GM18499 (cell line): ENCODE measurements around the gene ANO7.

Source experiments
- ATAC-seq: cut with Tn5 transposase; IDR thresholded peaks from one replicate; pipeline ENCODE4 v1.9.1; 2021; ENCODE audit warnings: moderate number of reproducible peaks; ENCODE audit not compliant: insufficient read depth, unreplicated experiment

Gene ANO7

DNA sequence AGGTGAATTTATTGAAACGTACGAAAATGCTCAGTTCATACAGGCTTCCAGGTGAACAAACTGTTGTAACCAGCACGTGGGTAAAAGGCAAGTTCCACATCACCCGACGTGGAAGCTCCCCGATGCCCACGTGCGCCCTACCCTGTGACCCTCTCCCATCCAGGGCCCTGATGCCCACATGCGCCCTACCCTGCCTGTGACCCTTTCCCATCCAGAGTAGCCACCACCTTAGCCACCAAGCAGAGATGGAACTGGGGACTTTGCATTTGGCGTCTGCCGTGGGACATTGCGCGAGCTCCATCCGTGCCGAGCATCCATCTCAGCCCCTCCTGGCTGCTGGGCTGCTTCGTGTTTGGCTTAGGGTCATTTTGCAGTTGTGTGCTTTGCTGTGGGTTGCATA is 37.5 kb downstream of the ANO7 start:
- no peak for ATAC-seq

DNA sequence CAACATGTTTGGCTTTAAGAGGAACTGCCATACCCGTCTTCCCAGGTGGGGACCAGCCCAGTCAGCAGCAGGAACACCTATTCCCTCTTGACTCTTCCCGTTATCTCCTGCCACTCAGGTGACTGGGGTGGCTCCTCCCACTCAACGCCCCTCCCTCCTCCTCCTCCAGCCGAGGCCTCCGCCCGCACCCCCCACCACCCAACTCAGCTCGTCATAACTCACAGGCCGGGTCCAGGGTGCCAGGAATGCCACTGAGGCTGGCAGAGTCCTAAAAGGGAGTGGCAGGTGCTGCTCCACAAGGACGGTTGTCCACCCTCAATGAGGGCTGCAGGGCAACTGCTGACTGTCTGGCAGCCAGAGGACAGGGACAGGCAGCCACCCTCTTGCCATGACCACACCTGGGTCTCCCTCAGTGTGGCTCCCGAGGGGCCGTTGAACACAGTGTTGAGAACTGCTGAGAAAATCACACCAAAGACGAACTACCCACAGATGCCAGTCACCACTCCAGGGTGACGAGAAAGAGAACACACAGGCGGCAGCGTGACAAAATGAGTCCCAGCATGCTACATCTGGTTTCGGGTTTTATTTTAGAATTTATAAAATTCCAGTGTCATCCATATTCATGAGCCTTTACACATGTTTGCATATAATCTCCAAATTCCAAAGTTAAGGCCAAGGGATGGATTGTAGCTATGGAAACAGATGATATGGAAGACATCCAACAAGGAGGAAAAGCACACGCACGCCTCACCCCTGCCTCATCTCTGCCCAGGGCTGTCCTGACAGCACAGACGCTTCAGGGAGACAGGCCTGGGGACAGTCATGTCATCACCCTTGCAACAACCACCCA is 38.5 kb downstream of the ANO7 start:
- no peak for ATAC-seq

GRCh38 chr2:241227594-241227993 is 39.1 kb downstream of the ANO7 start:
- ATAC-seq, result no peak

DNA sequence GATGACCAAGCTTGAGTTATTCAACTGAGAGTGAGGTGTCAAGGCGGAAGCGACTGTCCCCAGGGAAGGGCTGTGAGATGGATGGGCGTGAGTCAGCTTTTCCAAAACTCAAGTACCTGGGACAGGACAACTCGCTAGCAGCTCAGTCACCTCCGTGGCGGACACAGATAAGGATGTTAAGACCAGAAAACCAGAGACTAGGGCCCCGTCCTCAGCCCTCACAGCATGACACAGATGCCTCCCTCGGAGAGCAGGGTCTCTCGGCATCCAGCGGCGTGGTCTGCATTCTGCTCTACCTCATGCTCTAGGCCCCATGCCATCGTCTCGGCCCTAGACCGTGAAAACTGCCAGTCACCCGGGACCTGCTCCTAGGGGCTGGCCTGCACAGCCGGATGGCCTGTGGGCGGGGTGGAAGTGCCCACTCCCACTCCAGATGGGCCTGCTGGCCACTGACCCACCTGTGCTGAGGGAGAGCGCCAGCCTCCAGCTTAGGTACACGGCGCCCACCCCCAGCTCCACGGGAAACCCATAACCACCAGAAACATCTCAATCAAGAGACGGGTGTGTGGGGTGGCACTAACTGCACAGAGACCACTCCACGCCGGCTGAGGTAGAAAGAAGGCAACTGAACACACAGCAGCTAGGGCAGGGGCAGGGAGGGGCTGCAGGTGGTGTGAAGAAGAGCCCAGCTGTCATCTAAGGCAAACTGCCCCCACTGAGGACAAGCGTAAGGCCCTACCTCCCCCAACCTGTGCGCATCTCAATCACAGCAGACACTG is 39.8 kb downstream of the ANO7 start:
- no peak for ATAC-seq

DNA sequence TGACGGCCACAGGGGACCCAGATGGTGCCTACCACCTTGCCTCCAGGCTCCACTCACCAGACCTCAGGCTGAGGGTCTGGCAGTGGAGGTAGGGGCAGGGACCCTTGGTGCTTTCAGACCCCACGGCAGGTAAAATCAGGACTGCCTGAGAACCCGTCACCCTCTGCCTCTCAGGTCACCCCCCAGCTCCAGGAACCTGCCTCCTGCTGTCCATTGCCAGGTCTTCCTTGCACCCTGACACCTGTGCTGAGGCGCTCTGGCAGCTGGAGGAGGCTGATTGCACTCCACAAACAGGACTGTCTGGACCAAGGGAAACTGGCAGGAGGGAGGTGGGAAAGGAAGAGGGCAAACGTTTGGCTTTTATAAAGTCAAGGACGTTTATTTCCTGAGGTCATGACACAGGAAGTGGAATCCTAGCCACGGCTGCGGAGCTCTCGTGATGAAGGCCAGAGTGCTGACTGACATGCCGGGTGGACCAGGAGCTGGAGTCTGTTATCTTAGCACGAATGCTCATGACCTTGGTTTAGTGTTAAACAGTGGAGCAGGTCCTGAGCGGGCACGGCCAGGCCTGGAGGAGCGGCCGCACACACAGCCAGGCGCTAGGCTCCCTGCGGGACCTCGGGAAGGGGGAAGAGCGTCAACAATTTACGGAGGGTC is 40.5 kb downstream of the ANO7 start:
- ATAC-seq, result no peak

DNA sequence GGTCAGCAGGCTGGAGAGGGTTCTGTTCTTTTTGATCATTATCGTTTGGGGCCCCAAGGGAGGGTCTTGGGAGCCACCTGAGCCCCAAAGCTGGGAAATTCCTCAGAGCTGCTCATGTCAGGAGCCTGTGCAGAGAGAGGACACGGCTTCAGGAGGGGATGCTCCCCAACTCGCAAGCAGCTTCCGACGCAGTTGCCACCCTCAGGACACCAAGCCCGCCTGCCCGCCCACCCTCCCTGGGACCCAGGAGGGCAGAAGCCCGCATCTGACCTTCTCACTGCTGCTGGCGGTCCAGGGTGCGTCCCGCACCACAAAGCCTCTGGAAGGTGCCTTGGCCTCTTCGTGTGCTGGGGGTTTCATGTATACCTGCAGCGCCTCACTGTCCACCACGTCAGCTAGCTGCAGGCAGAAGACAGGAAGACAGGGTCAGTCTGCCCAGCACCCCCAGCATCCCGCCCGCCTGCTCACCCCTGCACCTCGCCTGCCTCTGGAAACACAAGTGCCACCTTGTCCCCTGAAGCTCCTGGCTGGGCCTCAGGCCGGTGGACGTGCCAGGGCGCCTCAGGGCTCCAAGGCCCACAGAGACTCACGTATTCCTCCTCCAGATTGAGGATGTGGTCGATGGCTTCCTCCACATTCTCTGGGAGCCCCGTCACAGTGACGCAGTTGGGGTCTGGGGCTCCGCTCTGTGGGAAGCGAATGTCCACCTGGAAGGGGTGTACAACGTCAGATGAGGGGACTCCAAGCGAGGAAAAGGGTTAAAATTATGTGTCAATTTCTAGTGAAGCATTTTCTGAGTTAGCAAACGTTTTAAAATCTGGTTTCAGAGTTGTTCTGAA is 41.3 kb downstream of the ANO7 start:
- no peak for ATAC-seq

DNA sequence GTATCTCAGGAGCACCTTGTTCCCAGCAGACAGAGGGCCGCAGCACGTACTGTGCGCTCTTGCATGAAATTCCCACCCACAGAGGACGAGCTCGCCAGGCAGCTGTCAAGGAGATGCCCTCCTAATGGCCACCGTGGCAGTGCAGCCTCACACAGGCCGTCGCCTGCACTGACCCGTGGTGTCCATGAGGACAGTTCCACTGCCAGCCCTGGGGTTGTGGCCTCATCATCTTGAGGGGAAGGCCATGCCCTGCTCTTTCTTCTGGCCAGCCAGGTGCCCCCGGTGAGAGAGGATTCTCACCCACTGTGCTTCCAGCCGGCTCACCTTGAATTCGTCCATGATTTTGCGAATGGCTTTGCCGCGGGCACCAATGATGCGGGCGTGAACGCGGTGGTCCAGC is 42.0 kb downstream of the ANO7 start:
- ATAC-seq, result no peak

DNA sequence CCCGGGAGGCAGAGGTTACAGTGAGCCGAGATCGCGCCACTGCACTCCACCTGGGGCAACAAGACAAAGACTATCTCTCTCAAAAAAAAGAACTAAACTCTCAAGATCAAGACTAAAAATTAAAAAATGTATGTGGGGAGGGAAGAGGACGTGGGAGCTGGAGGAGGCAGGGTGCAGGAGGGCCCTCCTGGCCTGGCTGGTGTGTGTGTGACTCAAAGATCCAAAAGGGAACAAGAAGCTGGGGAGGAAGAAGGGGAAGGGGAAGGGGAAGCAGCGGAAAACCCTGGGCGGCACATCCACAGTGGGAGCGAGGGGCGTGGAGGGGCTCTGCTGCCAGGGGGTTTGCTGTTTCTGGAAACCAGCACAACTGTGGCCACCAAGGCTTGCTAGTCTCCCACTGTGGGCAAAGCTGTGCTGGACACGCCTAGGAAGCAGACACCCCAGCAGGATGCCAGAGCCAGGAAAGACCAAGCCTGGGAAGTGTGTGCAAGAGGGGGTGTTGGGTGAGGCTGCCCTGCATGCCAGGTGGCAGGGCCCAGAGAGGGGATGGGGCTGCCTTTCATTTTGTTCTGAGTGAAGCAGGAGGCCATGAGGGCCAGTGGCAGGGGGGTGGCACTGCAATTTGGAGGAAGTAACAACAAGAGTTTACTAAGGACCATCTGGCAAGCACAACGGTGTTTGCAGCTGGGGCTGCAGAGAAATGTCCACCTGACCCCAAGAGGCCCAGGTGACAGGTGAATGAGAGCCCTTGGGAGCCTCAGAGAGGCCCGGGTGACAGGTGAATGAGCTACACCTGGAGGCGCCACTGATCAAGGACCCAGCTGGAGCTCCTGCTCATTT is 44.5 kb downstream of the ANO7 start:
- ATAC-seq, result no peak

GRCh38 chr2:241234066-241234790 is 45.8 kb downstream of the ANO7 start:
- ATAC-seq, result no peak

GRCh38 chr2:241234962-241235740 is 46.7 kb downstream of the ANO7 start:
- no peak for ATAC-seq

GRCh38 chr2:241235859-241236593 is 47.5 kb downstream of the ANO7 start:
- ATAC-seq, result no peak

- no peak for ATAC-seq
These were observed 48.6 kb downstream of the ANO7 start for GRCh38 chr2:241237047-241237446.

DNA sequence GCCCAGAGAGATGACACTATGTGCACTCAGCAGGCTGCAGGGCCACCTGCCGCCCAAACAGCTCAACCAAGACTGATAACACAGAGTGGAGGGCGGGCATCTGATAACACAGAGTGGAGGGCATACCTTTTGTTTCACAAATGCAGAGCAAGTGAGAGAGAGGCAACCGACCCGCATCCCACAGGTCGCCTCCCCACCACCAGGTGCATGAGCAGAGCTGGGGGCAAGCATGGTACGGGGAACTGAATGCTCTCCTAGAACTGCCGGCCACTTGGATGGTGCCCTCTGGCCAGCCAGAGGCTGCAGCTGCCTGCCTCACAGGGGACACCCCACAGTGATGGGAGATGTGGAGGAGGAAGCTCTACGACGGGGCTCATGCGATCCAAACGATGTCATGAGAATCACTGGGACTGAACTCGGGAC is 49.5 kb downstream of the ANO7 start:
- ATAC-seq, result no peak

GRCh38 chr2:241238693-241239198 is 50.3 kb downstream of the ANO7 start:
- no peak for ATAC-seq

DNA sequence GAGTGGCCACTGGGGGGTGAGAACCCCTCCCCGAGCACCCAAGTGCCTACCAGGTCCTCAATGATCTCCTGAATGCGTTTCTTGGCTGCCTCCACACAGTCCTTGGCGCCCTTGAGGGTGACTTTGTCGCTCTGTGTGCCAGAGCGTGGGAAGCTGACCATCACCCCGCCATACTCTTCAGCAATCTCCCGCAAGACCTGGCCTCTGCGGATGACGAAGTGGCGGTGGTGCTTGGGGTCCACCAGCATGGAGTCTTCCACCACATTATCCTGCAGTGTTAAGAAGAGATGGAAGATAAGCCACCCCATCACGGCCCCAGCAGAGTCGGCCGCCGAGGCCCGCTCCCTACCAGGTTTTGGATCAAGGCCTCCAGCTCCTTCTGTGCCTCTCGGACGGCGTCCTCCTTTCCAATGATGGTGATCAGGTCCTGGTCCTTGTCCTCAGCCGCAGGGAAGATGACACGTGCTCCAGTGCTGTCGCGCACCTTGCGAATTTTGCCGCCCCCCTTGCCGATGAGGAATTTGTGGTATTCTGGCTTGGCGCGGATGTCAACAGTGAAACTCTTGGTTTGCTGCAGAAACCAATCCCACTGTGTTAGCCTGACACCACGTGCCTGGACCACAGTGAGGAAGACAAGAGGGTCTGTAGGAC is 51.2 kb downstream of the ANO7 start:
- ATAC-seq, result no peak

DNA sequence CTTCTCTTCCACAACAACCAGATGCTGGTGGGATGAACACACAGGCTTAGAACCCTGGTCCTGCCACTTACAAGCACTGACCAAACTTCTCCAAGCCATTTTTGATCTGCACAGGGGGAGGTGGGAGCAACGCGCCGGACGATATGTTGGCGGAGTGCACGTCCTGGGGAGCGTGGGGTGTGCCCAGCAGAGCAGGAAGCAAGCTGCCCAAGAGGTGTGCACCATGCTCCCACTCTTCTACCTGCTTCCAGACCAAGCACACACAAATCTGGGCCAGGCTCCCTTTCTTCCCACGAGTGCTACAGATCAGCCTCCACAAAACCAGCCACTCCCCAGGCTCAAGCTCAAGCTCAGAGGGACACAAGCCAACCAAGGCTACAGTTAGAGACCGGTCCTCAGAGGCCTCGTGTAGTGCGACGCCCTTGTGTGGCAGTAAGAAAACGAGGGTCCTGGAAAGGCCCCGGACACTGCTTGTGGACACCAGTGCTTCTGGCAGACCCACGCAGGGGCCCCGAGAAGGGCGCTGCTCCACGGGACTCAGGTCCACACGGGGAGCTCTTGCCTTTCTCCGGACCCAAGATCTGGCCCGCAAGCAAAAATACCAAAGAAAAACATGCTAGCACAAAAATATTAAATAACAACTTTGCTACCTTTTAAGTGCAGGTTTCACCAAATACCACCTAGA is 52.0 kb downstream of the ANO7 start:
- no peak for ATAC-seq
